Heart right ventricle (tissue), 16 donors: Measurements from ENCODE around the gene MRGPRD. TPM values are rescaled to one million over a fixed set of nuclear protein-coding genes. Genes with fewer than 3 reads are reported as not detected.
A peak's percentile ranks its signal among the peaks of the same experiment; 100 is the strongest.

Source experiments
- ATAC-seq, 8 donors: fragments of 200-7000 bp; cut with Tn5 transposase; one replicate each; pipeline ENCODE4 v1.9.1; 2020; ENCODE audit warnings: mild to moderate bottlenecking in 8 of 8, moderate library complexity in 8 of 8, moderate number of reproducible peaks in 1 of 8
- DNase-seq, 2 donors: peaks; one replicate each; pipeline ENCODE4 v3.0.0-alpha.2; 2020
- H3K27ac ChIP-seq, 10 donors: fragments of 200-600 bp; sonication (generic) in 2 of 10; one replicate each; pipeline versions ENCODE4 v1.5.0 to v1.8.0; 2020 to 2022; ENCODE audit warnings: mild to moderate bottlenecking in 3 of 10
- H3K27me3 ChIP-seq, 7 donors: fragments of 200-600 bp; one replicate each; pipeline ENCODE4 v1.8.0; 2021 to 2022; ENCODE audit warnings: mild to moderate bottlenecking in 2 of 7
- H3K36me3 ChIP-seq, 9 donors: fragments of 200-600 bp; sonication (generic) in 1 of 9; one replicate each; pipeline versions ENCODE4 v1.5.0 to v1.8.0; 2020 to 2022; ENCODE audit warnings: mild to moderate bottlenecking in 2 of 9
- H3K4me1 ChIP-seq, 9 donors: fragments of 200-600 bp; sonication (generic) in 1 of 9; one replicate each; pipeline versions ENCODE4 v1.5.0 to v1.8.0; 2020 to 2022; ENCODE audit warnings: mild to moderate bottlenecking in 4 of 9
- H3K4me3 ChIP-seq, 10 donors: fragments of 200-600 bp; sonication (generic) in 2 of 10; one replicate each; pipeline versions ENCODE4 v1.5.0 to v1.8.0; 2020 to 2022; ENCODE audit warnings: mild to moderate bottlenecking in 7 of 10, moderate library complexity in 2 of 10
- H3K9me3 ChIP-seq, 11 donors: fragments of 200-600 bp in 10 of 11; sonication (generic) in 2 of 11; one replicate each; pipeline versions ENCODE4 v1.5.0 to v1.8.0; 2013 to 2022; ENCODE audit warnings: mild to moderate bottlenecking in 2 of 11, control low read depth in 1 of 11, moderate library complexity in 1 of 11
- WGBS, 2 donors: extraction: QIAGEN DNeasy Blood & Tissue Kit; methylation state at CpG; one replicate each; pipeline ENCODE4 v1.1.7; 2013; ENCODE audit warnings: inconsistent platforms in 1 of 2; 5-methylcytosine and 5-hydroxymethylcytosine counted together
- intact Hi-C, 10 donors: fragments of 100-400 bp; cut with DNase I; formaldehyde crosslinking; loops; one replicate each; pipeline versions ENCODE4 v1.11.1 to v1.14.2; 2022
- polyA plus RNA-seq, 2 donors: library from polyadenylated mRNA; stranded (reverse); fragments of 200-250 nt; gene quantifications; one replicate each; pipeline ENCODE4 v1.2.3, GENCODE V29; 2013
- total RNA-seq, 10 donors: library from RNA; stranded (reverse); fragmentation: NEBNext Ultra II Directional in 3 of 10; extraction: Animal tissue kit (Norgen Biotek cat#: 25700) in 3 of 10; gene quantifications; one replicate each; pipeline versions ENCODE4 v1.2.1 to v1.2.4, GENCODE V29; 2021 to 2023
- TF ChIP-seq, protein P1 (sequence below), 9 donors: fragments of 200-600 bp; sonication (generic) in 2 of 9; IDR thresholded peaks; one replicate each; pipeline versions ENCODE4 v1.5.0 to v1.8.0; 2021 to 2022; ENCODE audit warnings: antibody characterized with exemption in 9 of 9, mild to moderate bottlenecking in 5 of 9, moderate library complexity in 1 of 9
- donor health status: Arrhythmogenic right ventricular cardiomyopathy.
- donor health status: ischemic (EF 13 %, LVEDD 7.1; RV severe dilation, severe dysfunction).
- donor health status: healthy with polysubstance abuse.
- donor health status: DM: no; HTN: yes; CAD: no.
- donor health status: DM: no; HTN: no; CAD: no.
- donor health status: ischemic (EF 25% LVEDD 6.9; RV normal size, moderate dysfunction).
- donor health status: ischemic (EF 25% LVEDD 5.7; RV mildly dilated, moderate dysfunction).
- donor health status: healthy.
- donor health status: DM: yes; HTN: yes; CAD: no.
- donor health status: Ischemic cardiomyopathy.
- donor health status: ischemic (EF 35%, LVEDD 5.7; RV mildly dilated, moderate dysfunction).
- donor health status: nonischemic (EF 11% LVEDD 7.7; RV severe dilation, severe dysfunction).
- donor health status: DM: yes; HTN: yes; CAD: no.
- donor health status: PGD.
- donor health status: ischemic (EF 29% LVEDD 5.4; RV normal size, mild dysfunction).
- donor health status: nonischemic (EF 23%, LVEDD 6.1; RV moderate dilation, normal function).

MRGPRD gene
- total and polyA plus RNA-seq, 12 donors = not detected

DNA sequence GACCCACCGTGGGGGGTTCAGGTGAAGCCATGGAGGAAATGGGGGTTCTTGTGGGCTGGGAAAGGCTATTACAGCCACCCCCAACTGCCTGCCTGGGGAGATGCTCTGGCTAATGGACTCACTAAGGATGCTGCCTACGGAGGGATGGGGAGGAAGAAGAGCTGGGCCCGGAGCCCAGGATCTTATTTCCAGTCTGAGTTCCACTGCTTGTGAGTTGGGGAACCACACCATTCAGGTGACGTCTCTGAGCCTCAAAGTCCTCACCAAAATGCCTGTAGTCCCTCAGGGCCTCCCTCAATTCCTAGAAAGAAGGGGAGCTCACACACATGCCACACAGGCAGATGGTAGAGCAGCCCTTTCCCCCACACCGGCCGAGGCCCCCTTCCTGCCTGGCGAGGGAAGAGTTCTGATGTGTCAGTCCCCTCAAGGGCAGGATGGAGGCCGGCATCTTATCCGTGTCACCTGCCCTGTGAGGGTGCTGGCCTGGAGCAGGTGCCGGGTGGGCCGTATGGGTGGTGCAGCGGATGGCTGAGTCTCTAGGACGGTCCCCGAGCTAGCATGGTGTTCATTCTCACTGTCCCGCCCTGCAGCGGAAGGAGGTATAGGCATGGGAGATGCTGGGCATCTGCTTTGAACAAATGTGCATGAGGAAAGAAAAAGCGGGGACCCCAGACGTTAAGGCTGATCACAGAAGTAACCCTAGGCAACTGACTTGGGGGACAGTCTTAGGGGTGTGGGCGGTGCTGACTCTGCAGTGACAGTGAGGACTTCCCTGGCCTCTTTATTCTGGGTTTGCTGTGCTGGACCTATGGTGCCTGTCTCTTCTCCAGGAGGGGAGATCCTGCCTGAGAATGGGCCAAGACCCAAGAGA is 16.6 kb upstream of the MRGPRD start:
- Histone ChIP-seq H3K36me3 (no peaks in the 10 kb centered on the region), H3K27ac (no peak overlapping the region), H3K4me1 (peaks cover 0 to 32% (median 14%) of the 10 kb centered on the region in 9 donors), H3K4me3 (no peak overlapping the region), H3K27me3 (peaks cover 0 to 19% (median 13%) of the 10 kb centered on the region in 7 donors), H3K9me3 (no peaks in the 10 kb centered on the region)
- TF ChIP-seq, protein P1, sequence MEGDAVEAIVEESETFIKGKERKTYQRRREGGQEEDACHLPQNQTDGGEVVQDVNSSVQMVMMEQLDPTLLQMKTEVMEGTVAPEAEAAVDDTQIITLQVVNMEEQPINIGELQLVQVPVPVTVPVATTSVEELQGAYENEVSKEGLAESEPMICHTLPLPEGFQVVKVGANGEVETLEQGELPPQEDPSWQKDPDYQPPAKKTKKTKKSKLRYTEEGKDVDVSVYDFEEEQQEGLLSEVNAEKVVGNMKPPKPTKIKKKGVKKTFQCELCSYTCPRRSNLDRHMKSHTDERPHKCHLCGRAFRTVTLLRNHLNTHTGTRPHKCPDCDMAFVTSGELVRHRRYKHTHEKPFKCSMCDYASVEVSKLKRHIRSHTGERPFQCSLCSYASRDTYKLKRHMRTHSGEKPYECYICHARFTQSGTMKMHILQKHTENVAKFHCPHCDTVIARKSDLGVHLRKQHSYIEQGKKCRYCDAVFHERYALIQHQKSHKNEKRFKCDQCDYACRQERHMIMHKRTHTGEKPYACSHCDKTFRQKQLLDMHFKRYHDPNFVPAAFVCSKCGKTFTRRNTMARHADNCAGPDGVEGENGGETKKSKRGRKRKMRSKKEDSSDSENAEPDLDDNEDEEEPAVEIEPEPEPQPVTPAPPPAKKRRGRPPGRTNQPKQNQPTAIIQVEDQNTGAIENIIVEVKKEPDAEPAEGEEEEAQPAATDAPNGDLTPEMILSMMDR (IDR thresholded peaks at IDR 0.05) = no peak
- intact Hi-C loops = no loop called here
- ATAC-seq = no peak
- peak in 1 of 2 donors; percentile 2 for DNase-seq
- 89 to 90% methylated on average over 19 of the region's 19 CpGs for WGBS, 2 donors

DNA sequence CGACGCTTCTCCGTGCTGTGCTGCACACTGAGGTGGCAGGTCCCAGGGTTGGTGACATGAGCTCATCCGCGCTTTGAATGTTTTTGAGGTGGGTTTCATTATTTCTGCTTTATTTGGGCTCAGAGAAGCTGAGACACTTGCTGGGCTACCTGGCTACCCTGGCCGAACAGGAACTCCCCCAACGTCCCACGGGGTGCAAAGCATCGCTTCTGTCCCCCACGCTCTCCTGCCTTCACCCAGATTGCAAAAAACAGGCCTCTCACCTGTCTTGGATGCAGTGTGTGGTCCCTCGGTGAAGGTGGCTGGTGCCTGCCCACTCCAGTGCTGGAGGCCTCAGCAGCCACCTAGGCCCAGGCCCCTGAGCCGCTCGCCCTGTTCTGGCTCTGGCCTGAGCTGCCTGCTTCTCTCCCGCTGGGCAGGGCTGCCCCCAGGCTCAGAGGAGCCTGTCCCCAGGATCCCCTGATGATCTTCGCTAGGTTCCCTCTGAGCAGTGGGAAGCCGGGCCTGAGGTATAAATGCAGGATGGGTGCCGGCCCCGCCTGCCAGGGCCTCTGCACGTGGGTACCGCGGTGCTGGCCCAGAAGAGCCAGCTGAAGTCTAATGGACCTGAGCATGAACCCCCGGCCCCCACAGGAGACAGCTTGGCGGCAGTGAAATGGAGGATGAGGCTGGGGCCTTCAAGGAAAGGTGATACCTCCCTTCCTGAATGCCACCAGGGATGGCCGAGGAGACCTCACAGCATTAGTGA is 15.8 kb upstream of the MRGPRD start:
- Histone ChIP-seq H3K27ac (no peak overlapping the region), H3K4me3 (no peak overlapping the region), H3K36me3 (no peaks in the 10 kb centered on the region), H3K4me1 (peaks cover 0 to 29% (median 14%) of the 10 kb centered on the region in 9 donors), H3K9me3 (no peaks in the 10 kb centered on the region), H3K27me3 (peaks cover 0 to 24% (median 16%) of the 10 kb centered on the region in 7 donors)
- DNase-seq (no peak), ATAC-seq (no peak)
- TF ChIP-seq, protein P1 (IDR thresholded peaks at IDR 0.05) = no peak
- WGBS, 2 donors = 95 to 97% methylated on average over 24 of the region's 24 CpGs
- intact Hi-C loops = no loop called here

DNA sequence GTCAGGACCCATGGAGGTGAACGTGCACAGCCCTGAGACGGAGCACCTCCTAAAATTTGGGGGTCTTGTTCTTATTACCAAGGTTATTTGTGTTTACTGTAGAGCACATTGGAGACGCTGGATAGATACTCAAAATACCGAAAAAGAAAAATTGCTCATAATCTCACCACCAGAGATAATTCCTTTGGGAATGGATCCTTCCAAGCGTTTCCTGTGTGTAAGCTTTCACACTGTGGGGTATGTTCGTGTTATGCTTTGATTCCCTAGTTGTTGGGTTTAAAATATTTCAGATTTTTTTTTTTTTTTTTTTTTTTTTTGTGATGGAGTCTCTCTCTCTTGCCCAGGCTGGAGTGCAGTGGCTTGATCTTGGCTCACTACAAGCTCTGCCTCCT is 14.1 kb upstream of the MRGPRD start:
- H3K27me3 ChIP-seq = peaks cover 0 to 36% (median 19%) of the 10 kb centered on the region in 7 donors
- TF ChIP-seq, protein P1 (IDR thresholded peaks at IDR 0.05) = no peak
- DNase-seq = no peak
- H3K36me3 ChIP-seq = no peaks in the 10 kb centered on the region
- no peak for ATAC-seq
- H3K9me3 ChIP-seq = no peaks in the 10 kb centered on the region
- intact Hi-C loops = no loop called here
- WGBS, 2 donors = 72 to 74% methylated on average over 6 of the region's 6 CpGs
- H3K4me3 ChIP-seq = no peak overlapping the region
- H3K4me1 ChIP-seq = peaks cover 0 to 15% (median 11%) of the 10 kb centered on the region in 9 donors
- H3K27ac ChIP-seq = no peak overlapping the region

DNA sequence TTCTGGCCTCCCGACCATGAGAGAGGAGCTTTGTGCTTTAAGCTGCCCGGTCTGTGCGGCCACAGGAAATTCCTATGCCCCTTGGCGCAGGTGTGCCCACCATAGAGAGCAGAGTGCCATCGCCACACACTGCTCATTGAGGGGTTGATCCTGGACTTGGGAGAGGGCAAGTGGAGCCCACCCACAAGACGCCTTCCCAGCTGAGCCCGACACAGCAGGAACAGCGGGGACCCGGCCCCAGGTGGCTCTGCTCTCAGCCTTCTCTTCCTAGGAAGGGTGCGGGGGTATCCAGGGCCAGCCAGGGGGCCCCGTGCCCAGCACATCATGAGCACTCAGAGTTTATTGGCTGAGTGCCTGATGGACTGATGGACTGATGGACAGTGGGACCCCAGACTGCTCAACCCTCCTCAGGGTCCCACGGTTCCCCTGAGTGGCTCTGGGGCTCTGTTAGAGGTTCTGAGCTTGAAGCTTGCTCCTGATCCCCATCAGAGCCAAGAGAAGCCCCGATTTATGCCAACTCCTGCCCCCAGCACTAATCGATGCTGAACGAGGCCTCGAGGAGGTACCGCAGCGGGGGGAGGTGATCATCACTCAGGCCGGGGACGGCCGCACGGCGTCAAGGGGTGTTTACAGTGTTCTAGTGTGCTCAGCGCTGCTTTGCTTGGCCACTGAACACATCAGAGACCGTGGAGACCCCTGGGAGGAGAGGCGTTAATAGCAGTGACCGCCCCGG is 13.5 kb upstream of the MRGPRD start:
- WGBS, 2 donors = 87% methylated on average over 28 of the region's 28 CpGs
- intact Hi-C loops = no loop called here
- TF ChIP-seq, protein P1 (IDR thresholded peaks at IDR 0.05) = no peak

More for the DNA sequence above, 13.5 kb upstream of the MRGPRD start:
- Histone ChIP-seq H3K27ac (no peak overlapping the region), H3K9me3 (no peaks in the 10 kb centered on the region), H3K4me3 (no peak overlapping the region), H3K27me3 (peaks cover 0 to 36% (median 19%) of the 10 kb centered on the region in 7 donors), H3K4me1 (peaks cover 0 to 15% (median 11%) of the 10 kb centered on the region in 9 donors), H3K36me3 (no peaks in the 10 kb centered on the region)
- DNase-seq (peak in 1 of 2 donors; percentile 1), ATAC-seq (no peak)
